Fibroblast of lung (primary cell): ENCODE results near the gene NOS3. TPM values are rescaled to one million over a fixed set of nuclear protein-coding genes. Genes with fewer than 3 reads are reported as not detected.

Experiments used
- DNase-seq, 2 donors: peaks; one replicate each; pipeline versions ENCODE4 v3.0.0 to v3.0.0-alpha.2; 2010; ENCODE audit warnings: low read depth in 2 of 2
- H2AFZ ChIP-seq: 2 replicates; pipeline ENCODE4 v1.5.1; 2012; ENCODE audit warnings: low read length, control low read depth, inconsistent platforms
- H3K27ac ChIP-seq: 2 replicates; pipeline ENCODE4 v1.5.1; 2011; ENCODE audit warnings: low read length, control low read depth; ENCODE audit not compliant: insufficient read depth
- H3K27me3 ChIP-seq: 2 replicates; pipeline ENCODE4 v1.5.1; 2011; ENCODE audit warnings: mild to moderate bottlenecking, low read length; ENCODE audit not compliant: control insufficient read depth, insufficient read depth
- H3K36me3 ChIP-seq: 2 replicates; pipeline ENCODE4 v1.5.1; 2011; ENCODE audit warnings: low read length; ENCODE audit not compliant: control insufficient read depth, insufficient read depth
- H3K4me1 ChIP-seq: 2 replicates; pipeline ENCODE4 v1.5.1; 2011; ENCODE audit warnings: low read length; ENCODE audit not compliant: control insufficient read depth, insufficient read depth; ENCODE audit errors: extremely low read depth
- H3K4me2 ChIP-seq: 2 replicates; pipeline ENCODE4 v1.5.1; 2011; ENCODE audit warnings: low read length, control low read depth; ENCODE audit not compliant: insufficient read depth; ENCODE audit errors: extremely low read depth
- H3K4me3 ChIP-seq, 4 experiments: fragments of 200-600 bp in 1 of 4; sonication (generic) in 1 of 4; replicated peaks in 1 of 4; 2 replicates each; pipeline ENCODE4 v1.5.1; 2011 to 2016; ENCODE audit warnings: low read length in 4 of 4, low read depth in 3 of 4, mild to moderate bottlenecking in 3 of 4, control low read depth in 2 of 4, inconsistent platforms in 1 of 4, mixed read lengths in 1 of 4; ENCODE audit not compliant: insufficient read depth in 1 of 4; ENCODE audit errors: control extremely low read depth in 1 of 4
- H3K79me2 ChIP-seq: 2 replicates; pipeline ENCODE4 v1.5.1; 2012; ENCODE audit warnings: mild to moderate bottlenecking, low read length, inconsistent platforms; ENCODE audit not compliant: control insufficient read depth, insufficient read depth
- H3K9ac ChIP-seq: 2 replicates; pipeline ENCODE4 v1.5.1; 2011; ENCODE audit warnings: mild to moderate bottlenecking, low read length, control low read depth; ENCODE audit not compliant: insufficient read depth
- H3K9me3 ChIP-seq: 2 replicates; pipeline ENCODE4 v1.5.1; 2012; ENCODE audit warnings: low read depth, low read length; ENCODE audit not compliant: control insufficient read depth, insufficient read depth
- H4K20me1 ChIP-seq: 2 replicates; pipeline ENCODE4 v1.5.1; 2011; ENCODE audit warnings: low read length; ENCODE audit not compliant: control insufficient read depth, insufficient read depth; ENCODE audit errors: extremely low read depth
- EZH2 ChIP-seq: IDR thresholded peaks from 2 replicates; pipeline ENCODE4 v1.5.1; 2012; ENCODE audit warnings: low read length, control low read depth, mild to moderate bottlenecking; ENCODE audit errors: missing control alignments
- polyA plus RNA-seq, 2 donors: library from polyadenylated mRNA; depleted of rRNA in 1 of 2; stranded (reverse) in 1 of 2; unstranded in 1 of 2; fragments of >200 nt; gene quantifications; 2 replicates each; pipeline ENCODE4 v1.2.1, GENCODE V29; 2011 to 2012; ENCODE audit warnings: missing spikeins in 1 of 2
- total RNA-seq: library from RNA; depleted of rRNA; stranded (reverse); fragments of >200 nt; gene quantifications from 2 replicates; pipeline ENCODE4 v1.2.1, GENCODE V29; 2014
- TF ChIP-seq, protein P1 (sequence below), 2 donors: IDR thresholded peaks in 1 of 2; conservative IDR thresholded peaks in 1 of 2; 1 replicate in 1 of 2; 2 replicates in 1 of 2; pipeline ENCODE4 v1.5.1; 2011 to 2012; ENCODE audit warnings: low read length in 2 of 2, control low read depth in 1 of 2, inconsistent platforms in 1 of 2, low read depth in 1 of 2, mild to moderate bottlenecking in 1 of 2

Gene NOS3
- total and polyA plus RNA-seq, 2 donors (not counting 1 experiment from before 2014, with no cell fraction given) = 0.12 to 0.50 TPM

- H3K4me2 ChIP-seq = no peak overlapping the region
- H3K79me2 ChIP-seq = no peaks in the 10 kb centered on the region
- H3K4me1 ChIP-seq = peaks cover 4% of the 10 kb centered on the region
- no peak overlapping the region for H2AFZ ChIP-seq
- no peaks in the 10 kb centered on the region for H3K9me3 ChIP-seq
- H3K27ac ChIP-seq = no peak overlapping the region
- no peak overlapping the region for H3K9ac ChIP-seq
- no peaks in the 10 kb centered on the region for H3K36me3 ChIP-seq
- TF ChIP-seq, protein P1, sequence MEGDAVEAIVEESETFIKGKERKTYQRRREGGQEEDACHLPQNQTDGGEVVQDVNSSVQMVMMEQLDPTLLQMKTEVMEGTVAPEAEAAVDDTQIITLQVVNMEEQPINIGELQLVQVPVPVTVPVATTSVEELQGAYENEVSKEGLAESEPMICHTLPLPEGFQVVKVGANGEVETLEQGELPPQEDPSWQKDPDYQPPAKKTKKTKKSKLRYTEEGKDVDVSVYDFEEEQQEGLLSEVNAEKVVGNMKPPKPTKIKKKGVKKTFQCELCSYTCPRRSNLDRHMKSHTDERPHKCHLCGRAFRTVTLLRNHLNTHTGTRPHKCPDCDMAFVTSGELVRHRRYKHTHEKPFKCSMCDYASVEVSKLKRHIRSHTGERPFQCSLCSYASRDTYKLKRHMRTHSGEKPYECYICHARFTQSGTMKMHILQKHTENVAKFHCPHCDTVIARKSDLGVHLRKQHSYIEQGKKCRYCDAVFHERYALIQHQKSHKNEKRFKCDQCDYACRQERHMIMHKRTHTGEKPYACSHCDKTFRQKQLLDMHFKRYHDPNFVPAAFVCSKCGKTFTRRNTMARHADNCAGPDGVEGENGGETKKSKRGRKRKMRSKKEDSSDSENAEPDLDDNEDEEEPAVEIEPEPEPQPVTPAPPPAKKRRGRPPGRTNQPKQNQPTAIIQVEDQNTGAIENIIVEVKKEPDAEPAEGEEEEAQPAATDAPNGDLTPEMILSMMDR (conservative IDR thresholded peaks at IDR 0.05 in 1 of 2, IDR thresholded peaks at IDR 0.05 in 1 of 2; ENCODE audit: low read depth in 1 of 2, low read length in 2 of 2) = no peak
- no peak for TF ChIP-seq EZH2
- H3K27me3 ChIP-seq = peaks cover 39% of the 10 kb centered on the region
- DNase-seq = no peak
- no peak overlapping the region for H3K4me3 ChIP-seq
- H4K20me1 ChIP-seq = no peaks in the 10 kb centered on the region
Measured at GRCh38 chr7:151020231-151020630, 29.4 kb downstream of the NOS3 start.

- Histone ChIP-seq H3K36me3 (no peaks in the 10 kb centered on the region), H3K9me3 (no peaks in the 10 kb centered on the region), H3K4me1 (peaks cover 4% of the 10 kb centered on the region), H3K9ac (no peak overlapping the region), H3K4me2 (no peak overlapping the region), H3K79me2 (no peaks in the 10 kb centered on the region), H3K27me3 (peaks cover 35% of the 10 kb centered on the region), H2AFZ (no peak overlapping the region), H3K27ac (no peak overlapping the region), H4K20me1 (no peaks in the 10 kb centered on the region), H3K4me3 (no peak overlapping the region)
- DNase-seq = no peak
- TF ChIP-seq, protein P1 (conservative IDR thresholded peaks at IDR 0.05 in 1 of 2, IDR thresholded peaks at IDR 0.05 in 1 of 2; ENCODE audit: low read depth in 1 of 2, low read length in 2 of 2) = no peak
- TF ChIP-seq EZH2 = no peak
Measured at GRCh38 chr7:151023232-151023631, 32.4 kb downstream of the NOS3 start.

DNA sequence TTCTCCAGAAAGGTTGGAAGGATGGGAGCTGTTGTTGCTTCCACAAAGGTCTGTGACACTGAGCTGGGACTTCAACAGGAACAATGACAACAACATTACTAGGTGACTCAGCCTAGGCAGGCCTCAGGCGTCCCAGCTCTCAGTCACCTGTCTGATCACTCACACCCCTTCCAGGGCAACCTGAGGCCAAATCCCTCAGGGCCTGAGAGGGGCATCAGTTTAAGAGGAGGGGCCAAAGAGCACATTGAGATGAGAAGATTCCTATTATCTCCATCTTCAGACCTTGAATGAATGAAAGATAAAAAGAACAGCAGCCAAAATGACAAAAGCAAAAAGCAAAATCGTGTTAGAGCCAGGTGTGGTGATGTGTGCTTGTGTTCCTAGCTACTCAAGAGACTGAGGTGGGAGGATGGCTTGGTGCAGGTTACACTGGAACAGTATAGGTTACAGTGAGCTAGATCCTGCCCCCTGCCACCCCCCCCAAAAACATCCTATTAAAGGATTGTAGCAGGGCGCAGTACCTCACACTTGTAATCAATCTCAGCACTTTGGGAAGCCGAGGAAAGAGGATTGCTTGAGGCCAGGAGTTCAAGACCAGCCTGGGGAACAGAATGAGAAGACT lies 33.7 kb downstream of the NOS3 start, which contains the start of gene ATG9B:
Gene ATG9B, minus strand, starts transcription at position 60 of the 622 bp plus-strand sequence. CDS start 71 bp downstream, outside the sequence.
- Histone ChIP-seq H3K4me1 (no peaks in the 10 kb centered on the region), H2AFZ (no peak within 1 kb of the TSS), H3K36me3 (no peaks in the 10 kb centered on the region), H3K4me2 (no peak within 1 kb of the TSS), H3K27ac (no peak within 1 kb of the TSS), H3K79me2 (peaks cover 2% of the 10 kb centered on the region), H3K9ac (no peak within 1 kb of the TSS), H3K9me3 (no peaks in the 10 kb centered on the region), H4K20me1 (no peaks in the 10 kb centered on the region), H3K27me3 (peaks cover 23% of the 10 kb centered on the region), H3K4me3 (no peak within 1 kb of the TSS)
- DNase-seq = no peak
- TF ChIP-seq, protein P1 (conservative IDR thresholded peaks at IDR 0.05 in 1 of 2, IDR thresholded peaks at IDR 0.05 in 1 of 2; ENCODE audit: low read depth in 1 of 2, low read length in 2 of 2) = no peak
- no peak for TF ChIP-seq EZH2
